Kidney tubule cell (primary cell): ENCODE data around the gene ORC3.
"Not testable (repeated sequence)": the region's sequence is repeated elsewhere in the genome, so short reads cannot be mapped to it uniquely, and the experiment has no call there.

ENCODE experiments used
- DNase-seq: peaks from one replicate; pipeline ENCODE4 v3.0.0-alpha.2; 2018; ENCODE audit warnings: low spot score

Gene ORC3

DNA sequence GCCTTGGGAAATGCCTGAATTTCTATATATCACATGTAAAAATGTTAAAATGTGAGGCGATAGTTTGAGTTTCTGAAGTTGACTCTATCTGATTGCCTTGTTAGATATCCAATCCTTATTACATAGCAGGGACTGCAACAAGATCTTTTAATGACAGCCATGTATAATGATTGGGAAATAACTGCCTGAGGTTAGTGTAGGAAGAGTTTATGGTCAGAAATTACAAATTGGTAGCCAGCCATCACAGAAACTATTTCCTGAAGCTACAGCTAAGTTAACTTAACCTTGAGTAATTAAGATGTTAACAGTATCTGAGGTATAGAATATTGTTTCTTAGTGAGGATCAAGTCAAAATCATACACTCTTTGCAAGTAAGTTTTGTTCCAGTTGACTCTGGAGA is 71.1 kb downstream of the ORC3 start:
- no peak for DNase-seq

GRCh38 chr6:87661503-87661902 is 71.6 kb downstream of the ORC3 start:
- DNase-seq: no peak

- DNase-seq: no peak
Observed at GRCh38 chr6:87663434-87663833, 73.5 kb downstream of the ORC3 start.

DNA sequence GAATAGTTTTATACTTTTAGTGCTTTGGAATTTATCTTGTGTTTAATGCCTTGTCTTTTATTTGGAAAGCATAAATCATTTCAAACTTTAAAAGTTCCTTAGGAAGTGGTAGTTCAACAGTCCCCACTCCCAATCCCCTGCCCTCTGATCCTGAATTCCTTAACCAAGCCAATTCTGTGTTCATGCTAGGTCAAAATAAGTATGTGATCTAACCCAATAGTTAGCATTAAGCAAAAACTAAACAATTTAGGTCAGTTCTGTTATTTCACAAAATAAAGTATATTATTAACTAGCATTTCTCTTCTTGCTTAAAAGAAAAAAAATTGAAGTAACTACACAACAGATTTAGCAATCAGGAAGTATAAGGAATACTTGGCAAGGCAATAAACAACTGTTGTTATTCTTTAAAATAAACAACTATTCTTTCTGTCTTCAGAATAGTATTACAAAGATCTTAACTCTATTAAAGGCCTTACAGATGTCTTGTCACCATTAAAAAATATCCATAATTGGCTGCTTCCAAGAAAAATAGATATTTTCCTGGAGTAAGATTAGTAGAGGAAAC is 75.1 kb downstream of the ORC3 start:
- no peak for DNase-seq

DNA sequence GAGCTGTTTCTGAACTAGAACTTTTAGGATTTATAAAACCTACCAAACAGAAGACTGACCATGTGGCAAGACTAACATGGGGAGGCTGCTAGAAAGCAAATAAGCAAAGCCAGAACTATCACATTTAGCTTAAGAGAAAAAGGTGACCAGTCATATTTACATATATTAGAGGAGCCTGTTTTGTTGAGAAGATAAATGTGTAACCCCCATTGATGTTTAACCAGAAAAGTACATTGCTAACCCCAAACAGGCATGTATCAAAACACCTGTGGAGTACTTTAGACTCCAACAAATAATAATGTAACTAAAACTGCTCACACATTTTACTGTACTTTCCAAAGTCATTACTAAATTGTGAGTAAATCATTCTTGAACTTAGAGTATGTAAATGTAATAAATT is 77.1 kb downstream of the ORC3 start:
- DNase-seq: no peak

DNA sequence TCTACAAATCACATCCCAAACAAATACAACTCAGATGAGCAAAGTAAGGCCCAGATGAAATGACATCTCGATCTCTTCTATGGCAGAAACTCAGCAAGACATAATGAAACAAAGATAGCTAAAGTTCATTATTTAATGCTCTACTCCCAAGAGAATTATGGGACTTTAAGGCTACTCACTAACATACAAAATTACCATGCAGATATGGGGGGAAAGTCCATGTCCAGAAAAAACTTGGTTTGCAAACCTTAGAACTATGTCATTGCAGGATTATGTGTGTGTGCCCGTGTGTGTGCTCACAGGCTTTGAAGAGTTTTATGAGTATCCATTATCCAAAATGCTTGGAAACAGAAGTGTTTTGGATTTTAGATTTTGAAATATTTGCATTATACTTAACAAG is 78.1 kb downstream of the ORC3 start:
- DNase-seq: no peak

- DNase-seq: no peak
Observed at GRCh38 chr6:87669051-87669450, 79.1 kb downstream of the ORC3 start.

- DNase-seq: peak; percentile 57
Observed at GRCh38 chr6:87670707-87671106, 80.8 kb downstream of the ORC3 start.

- peak; percentile 25 for DNase-seq
Observed at GRCh38 chr6:87671555-87672029, 81.7 kb downstream of the ORC3 start.

DNA sequence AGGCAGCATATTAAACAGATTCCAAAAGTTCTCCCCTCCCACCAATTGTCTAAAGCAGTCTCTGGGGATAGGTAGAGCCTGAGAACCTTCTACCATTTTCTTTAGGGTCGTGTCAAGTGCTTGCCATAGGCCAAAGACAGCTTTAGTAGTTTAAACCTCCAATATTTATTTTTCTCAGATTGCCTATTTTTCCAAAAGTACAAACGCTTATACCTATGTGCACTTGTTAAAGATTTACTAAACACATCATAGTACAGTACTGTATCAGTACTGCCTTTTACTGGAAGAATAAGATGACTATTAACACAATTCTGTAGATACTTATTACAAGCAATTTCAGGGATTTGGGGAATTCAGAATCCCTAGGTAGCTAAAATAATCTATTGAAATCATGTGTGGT is 82.7 kb downstream of the ORC3 start:
- no peak for DNase-seq

DNA sequence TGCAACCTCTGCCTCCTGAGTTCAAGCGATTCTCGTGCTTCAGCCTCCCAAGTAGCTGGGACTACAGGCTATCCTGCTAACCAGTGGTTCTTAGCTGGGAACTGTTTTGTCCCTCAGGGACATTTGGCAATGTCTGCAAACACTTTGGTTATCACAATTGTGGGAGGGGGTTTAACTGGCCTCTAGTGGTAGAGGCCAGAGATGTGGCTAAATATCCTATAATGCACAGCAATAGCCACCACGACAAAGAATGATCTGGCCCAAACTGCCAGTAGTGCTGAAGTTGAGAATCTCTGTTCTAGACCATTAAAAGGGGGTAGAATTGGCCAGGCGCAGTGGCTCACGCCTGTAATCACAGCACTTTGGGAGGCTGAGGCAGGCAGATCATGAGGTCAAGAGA is 83.3 kb downstream of the ORC3 start:
- DNase-seq: no peak

GRCh38 chr6:87674290-87674689 is 84.4 kb downstream of the ORC3 start:
- no peak for DNase-seq

GRCh38 chr6:87675004-87675681 is 85.2 kb downstream of the ORC3 start:
- DNase-seq: no peak

GRCh38 chr6:87682310-87682709 is 92.4 kb downstream of the ORC3 start:
- no peak for DNase-seq

- no peak for DNase-seq
Observed at GRCh38 chr6:87683890-87684289, 94.0 kb downstream of the ORC3 start.

DNA sequence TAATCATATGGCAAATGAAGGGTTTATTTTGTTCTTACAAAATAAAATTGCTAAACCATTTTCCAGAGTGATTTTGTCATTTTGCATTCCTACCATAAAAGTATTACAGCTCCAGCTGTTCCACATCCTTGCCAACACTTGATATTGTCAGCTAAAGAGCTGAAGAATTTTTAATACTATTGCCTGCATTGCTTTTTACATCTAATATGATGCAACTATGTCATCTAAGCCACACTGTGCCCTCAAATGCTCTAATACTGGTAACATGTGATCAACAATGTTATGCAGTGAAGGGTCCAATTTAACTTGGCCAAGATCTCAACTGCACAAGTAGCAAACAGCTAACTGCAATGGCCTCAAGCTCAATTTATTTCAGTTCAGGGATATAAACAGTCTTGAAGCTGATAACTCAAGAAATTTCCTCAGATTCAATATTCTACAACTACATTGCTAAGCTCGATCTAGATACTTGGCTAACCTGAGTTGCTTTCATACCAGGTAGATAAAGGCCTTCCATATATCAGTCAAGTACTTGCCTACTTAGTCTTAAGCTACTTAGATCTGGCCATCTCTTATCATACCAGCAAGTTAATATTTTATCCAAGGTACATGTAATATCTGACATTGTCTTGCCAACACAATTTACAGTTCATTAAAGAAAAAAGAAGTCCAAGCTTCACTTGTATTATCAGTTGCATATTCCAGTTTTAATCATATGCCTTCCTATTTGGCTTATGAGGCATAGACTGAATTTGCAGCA is 95.1 kb downstream of the ORC3 start:
- no peak for DNase-seq

GRCh38 chr6:87686636-87687205 is 96.8 kb downstream of the ORC3 start:
- DNase-seq: not testable (repeated sequence)

DNA sequence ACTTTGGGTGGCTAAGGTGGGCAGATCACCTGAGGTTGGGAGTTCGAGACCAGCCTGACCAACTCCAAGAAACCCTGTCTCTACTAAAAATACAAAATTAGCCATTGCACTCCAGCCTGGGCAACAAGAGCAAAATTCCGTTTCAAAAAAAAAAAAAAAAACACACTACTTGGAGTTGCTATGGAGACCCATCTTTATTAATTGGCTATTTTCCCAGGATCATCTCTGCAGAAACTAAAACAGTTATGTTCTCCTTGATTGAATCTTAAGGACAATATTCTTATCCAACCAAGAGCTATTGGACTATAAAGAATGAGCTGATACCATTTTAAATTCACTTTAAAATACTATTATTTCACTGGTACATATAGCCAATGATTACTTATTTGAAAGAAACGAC is 97.4 kb downstream of the ORC3 start:
- no peak for DNase-seq

DNA sequence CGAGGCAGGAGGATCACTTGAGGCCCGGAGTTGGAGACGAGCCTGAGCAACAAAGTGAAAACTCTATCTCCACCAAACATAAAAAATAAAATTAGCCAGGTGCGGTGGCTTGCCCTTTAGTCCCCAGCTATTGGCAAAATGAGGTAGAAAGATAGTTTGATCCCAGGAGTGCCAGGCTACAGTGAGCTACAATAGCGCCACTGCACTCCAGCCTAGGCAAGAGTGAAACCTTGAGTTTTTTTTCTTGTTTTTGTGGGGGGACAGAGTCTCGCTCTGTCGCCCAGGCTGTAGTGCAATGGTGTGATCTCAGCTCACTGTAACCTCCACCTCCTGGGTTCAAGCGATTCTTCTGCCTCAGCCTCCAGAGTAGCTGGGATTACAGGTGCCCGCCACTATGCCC is 98.0 kb downstream of the ORC3 start:
- not testable (repeated sequence) for DNase-seq

DNA sequence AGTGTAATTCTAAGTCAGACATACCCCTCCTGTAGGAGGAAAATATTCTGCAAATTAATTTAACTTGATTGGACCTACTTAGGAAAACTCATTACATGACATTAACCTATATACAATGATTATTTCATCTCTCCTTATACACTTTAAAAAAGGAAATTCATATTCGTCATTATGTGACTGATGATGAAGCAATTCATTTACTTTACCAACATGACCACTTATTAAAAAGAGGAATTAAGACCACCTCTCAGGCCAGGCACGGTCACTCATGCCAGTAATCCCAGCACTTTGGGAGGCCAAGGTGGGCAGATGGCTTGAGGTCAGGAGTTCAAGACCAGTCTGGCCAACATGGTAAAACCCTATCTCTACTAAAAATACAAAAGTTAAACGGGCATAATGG is 100.5 kb downstream of the ORC3 start:
- no peak for DNase-seq

DNA sequence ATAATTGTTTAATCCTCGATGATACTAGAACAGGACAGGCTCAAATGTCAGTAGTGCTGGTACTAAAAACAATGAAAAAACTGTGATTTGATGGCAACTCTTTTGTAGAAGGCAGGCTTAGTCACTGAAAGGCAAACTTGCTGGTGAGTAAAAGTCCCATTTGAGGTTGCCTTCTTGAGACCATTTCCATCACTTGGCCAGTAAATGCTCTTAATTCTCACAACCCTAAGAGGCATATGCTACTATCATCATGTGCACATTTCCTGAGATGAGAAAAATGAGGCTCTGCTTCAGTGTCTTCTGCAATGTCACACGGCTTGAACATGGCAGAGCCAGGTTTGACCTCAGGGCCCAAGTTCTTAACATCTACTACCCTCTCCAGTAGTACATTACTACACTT is 102.2 kb downstream of the ORC3 start:
- no peak for DNase-seq

DNA sequence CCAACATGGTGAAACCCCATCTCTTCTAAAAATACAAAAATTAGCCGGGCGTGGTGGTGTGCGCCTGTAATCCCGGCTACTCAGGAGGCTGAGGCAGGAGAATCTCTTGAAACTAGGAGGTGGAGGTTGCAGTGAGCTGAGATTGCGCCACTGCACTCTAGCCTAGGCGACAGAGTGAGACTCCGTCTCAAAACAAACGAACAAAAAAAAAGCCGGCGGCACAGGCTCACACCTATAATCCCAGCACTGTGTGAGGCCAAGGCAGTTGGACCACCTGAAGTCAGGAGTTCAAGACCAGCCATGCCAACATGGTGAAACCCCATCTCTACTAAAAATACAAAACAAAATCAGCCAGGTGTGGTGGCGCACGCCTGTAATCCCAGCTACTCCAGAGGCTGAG is 106.9 kb downstream of the ORC3 start:
- DNase-seq: not testable (repeated sequence)
